ENCODE data around the gene UBE2D3. TPM values are rescaled to one million over a fixed set of nuclear protein-coding genes. Genes with fewer than 3 reads are reported as not detected.

The UBE2D3 gene
- 379 TPM for total RNA-seq

DNA sequence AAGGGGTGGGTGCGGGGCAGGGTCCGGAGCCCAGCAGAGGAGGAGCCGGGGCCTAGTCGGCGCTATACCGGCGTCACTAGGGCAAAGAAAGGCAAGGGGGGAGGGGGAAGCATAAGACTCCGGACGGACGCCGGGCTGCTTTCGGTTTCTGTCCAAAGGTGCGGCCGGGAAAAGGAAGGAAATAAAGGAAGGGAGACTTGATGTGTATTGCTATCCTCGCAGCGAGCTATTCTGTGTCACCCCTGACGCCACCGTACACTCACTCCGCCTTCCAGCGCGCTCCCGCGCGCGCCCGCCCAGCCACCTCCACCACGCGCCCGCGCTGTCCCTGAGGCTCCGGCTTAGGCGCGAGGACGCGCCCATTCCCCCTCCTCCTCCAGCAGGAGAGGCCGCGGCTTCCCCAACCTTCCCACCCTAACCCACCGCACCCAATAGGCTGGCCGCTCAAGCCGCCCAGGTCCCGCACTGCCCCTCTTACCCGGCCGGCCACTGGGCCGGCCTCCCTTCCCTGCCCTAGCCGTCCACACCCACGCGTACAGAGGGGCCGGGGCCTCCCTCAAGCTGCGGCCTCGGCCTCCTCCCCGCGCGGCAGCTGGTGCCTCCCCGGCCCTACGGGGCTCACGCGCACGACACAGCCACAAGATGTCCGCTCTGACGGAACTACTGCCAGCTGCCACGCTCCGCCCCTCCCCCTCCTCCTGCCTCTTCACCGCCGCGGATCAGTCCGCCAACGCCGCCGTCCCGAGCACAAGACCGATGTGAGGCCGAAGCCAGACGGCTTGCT is at the start of gene UBE2D3:
Gene UBE2D3, minus strand, starts transcription at position 662 of the 784 bp plus-strand sequence. CDS start 1,043 bp downstream, outside the sequence.
- peak within 1 kb of the TSS; percentile 100 for H3K27ac ChIP-seq
- peaks cover 0 to 19% of the 10 kb centered on the region in 2 donors for H3K4me1 ChIP-seq
- peak; percentile 67 to 96 for DNase-seq (ENCODE audit: low spot score in 2 of 2)
- no peaks in the 10 kb centered on the region for H3K27me3 ChIP-seq
- H3K9me3 ChIP-seq: no peaks in the 10 kb centered on the region
- intact Hi-C loops (cut with DNase I): loop anchor here (2.0 to 5.0 kb wide), 4 partner anchors 66 to 480 kb away; partner anchors contain the start of genes MANBA, NFKB1 and SLC39A8
- TF ChIP-seq, protein P1, sequence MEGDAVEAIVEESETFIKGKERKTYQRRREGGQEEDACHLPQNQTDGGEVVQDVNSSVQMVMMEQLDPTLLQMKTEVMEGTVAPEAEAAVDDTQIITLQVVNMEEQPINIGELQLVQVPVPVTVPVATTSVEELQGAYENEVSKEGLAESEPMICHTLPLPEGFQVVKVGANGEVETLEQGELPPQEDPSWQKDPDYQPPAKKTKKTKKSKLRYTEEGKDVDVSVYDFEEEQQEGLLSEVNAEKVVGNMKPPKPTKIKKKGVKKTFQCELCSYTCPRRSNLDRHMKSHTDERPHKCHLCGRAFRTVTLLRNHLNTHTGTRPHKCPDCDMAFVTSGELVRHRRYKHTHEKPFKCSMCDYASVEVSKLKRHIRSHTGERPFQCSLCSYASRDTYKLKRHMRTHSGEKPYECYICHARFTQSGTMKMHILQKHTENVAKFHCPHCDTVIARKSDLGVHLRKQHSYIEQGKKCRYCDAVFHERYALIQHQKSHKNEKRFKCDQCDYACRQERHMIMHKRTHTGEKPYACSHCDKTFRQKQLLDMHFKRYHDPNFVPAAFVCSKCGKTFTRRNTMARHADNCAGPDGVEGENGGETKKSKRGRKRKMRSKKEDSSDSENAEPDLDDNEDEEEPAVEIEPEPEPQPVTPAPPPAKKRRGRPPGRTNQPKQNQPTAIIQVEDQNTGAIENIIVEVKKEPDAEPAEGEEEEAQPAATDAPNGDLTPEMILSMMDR (IDR thresholded peaks at IDR 0.05): no peak
- peak within 1 kb of the TSS; percentile 83 to 88 for H3K4me3 ChIP-seq
- peaks cover 0 to 4% of the 10 kb centered on the region in 2 donors for H3K36me3 ChIP-seq

DNA sequence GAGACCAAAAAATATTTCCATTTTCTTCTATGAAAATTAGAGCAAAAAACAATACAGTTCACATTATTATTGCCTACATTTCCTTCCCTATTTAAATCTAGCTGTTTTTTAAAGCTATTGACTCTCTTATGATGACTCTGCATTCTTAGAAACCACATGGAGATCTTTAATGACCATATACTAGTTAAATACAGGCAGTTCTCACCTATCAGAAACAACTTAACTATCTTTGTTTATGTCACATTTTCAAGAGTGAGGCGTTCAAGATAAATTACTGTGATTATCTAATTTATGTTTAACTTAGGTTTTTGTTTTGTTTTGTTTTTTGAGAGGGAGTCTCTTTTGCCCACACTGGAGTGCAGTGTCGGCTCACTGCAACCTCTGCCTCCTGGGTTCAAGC is 44.4 kb upstream of the UBE2D3 start:
- peaks cover 6 to 16% of the 10 kb centered on the region in 2 donors for H3K4me1 ChIP-seq
- TF ChIP-seq, protein P1 (IDR thresholded peaks at IDR 0.05): no peak
- no peak overlapping the region for H3K27ac ChIP-seq
- H3K4me3 ChIP-seq: no peak overlapping the region
- intact Hi-C loops (cut with DNase I): loop anchor here (10.0 kb wide), 1 partner anchor 223 kb away; the partner anchor contains the start of gene BDH2
- H3K27me3 ChIP-seq: no peaks in the 10 kb centered on the region
- H3K36me3 ChIP-seq: no peaks in the 10 kb centered on the region
- DNase-seq (ENCODE audit: low spot score in 2 of 2): no peak
- H3K9me3 ChIP-seq: no peaks in the 10 kb centered on the region

DNA sequence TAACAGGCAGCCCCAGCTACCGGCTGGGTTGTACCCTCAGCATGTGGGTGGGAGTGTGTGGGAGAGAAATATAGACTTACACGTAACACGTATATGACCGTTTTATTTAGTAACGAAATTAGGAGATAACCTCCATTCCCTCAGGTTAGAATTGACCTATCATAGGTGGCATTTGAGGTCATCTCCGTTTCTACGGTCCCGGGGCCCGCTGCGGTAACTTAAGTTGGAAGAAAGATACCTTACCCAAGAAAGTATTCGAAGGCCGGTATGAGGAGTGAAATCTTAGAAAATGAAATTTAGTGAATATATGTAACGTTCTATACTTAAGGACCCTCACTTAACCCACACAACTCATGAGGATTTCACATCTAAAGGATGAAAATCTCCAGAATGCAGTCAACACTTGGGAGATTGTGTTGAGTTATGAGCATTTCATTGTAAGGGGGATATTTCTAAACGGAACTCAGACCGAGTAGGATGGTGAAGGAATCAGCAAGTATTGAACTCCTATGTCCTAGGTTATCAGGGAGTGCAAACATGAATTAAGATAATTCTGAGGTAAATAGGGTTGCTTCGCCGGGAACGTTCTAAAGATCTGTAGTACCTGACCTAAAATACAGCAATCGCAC is 42.3 kb upstream of the UBE2D3 start:
- Histone ChIP-seq H3K27me3 (no peaks in the 10 kb centered on the region), H3K27ac (peak overlapping the region; percentile 96 to 98), H3K4me1 (peaks cover 6 to 16% of the 10 kb centered on the region in 2 donors), H3K9me3 (no peaks in the 10 kb centered on the region), H3K4me3 (peak overlapping the region; percentile 76 to 86), H3K36me3 (no peaks in the 10 kb centered on the region)
- intact Hi-C loops (cut with DNase I): loop anchor here (1.0 to 10.0 kb wide), 5 partner anchors 41 to 525 kb away; partner anchors contain the start of genes BDH2, NFKB1 and SLC39A8
- TF ChIP-seq, protein P1 (IDR thresholded peaks at IDR 0.05): no peak
- no peak for DNase-seq (ENCODE audit: low spot score in 2 of 2)

DNA sequence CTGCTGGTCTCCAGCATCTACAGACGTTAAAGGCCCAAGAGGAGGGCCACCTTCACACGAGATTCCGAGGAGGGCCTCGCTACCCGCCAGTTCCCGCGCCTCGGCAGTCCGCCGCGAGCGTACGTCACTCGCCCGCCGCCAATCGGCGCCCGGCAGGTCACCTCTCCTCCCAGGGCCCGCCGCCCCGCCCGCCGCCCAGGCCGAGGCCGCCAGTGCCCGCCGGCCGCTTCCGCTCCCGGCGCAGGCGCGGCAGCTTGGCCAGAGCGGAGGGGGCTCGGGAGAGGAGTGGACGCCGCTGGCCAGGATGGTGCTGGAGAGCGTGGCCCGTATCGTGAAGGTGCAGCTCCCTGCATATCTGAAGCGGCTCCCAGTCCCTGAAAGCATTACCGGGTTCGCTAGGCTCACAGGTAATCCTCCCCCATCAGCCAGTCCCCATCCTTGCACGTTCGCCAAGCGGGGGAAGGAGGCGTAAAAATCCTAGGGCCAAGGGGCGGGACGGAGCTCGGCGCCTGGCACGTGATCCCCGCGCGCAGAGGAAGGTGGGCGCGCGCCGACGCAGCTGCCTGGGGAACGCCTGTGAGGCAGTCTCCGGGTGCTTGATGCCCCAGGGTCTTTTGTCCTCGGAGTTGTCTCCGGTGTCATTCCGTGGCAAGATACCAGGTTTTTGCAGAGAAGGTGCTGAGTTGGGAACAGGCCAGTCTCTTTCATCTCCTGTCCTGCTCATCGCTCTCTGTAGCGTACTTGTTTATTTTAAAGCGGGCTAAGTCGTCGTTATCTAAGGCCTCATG is 41.6 kb upstream of the UBE2D3 start, which contains the start of gene CISD2:
Gene CISD2, plus strand, starts transcription at position 212 of the 788 bp plus-strand sequence. Its CDS starts 93 bp downstream, at position 305.
- DNase-seq (ENCODE audit: low spot score in 2 of 2): peak; percentile 71 to 95
- H3K4me3 ChIP-seq: peak within 1 kb of the TSS; percentile 76 to 86
- TF ChIP-seq, protein P1 (IDR thresholded peaks at IDR 0.05): peak in 1 of 3 experiments; percentile 2
- no peaks in the 10 kb centered on the region for H3K9me3 ChIP-seq
- intact Hi-C loops (cut with DNase I): loop anchor here (1.0 to 2.0 kb wide), 5 partner anchors 41 to 524 kb away; partner anchors contain the start of genes NFKB1, SLC39A8 and SLC9B1
- peak within 1 kb of the TSS; percentile 96 to 98 for H3K27ac ChIP-seq
- no peaks in the 10 kb centered on the region for H3K36me3 ChIP-seq
- H3K27me3 ChIP-seq: no peaks in the 10 kb centered on the region
- H3K4me1 ChIP-seq: peaks cover 6 to 16% of the 10 kb centered on the region in 2 donors

Measured in ascending aorta (tissue), 2 donors.